CD4-positive, alpha-beta T cell (primary cell): ENCODE results near the gene DIS3L2. TPM values are rescaled to one million over a fixed set of nuclear protein-coding genes. Genes with fewer than 3 reads are reported as not detected.

Source experiments
- ATAC-seq: fragments of 200-7000 bp; cut with Tn5 transposase; one replicate; pipeline ENCODE4 v1.10.0; 2022; ENCODE audit warnings: mild to moderate bottlenecking; ENCODE audit not compliant: poor library complexity
- CTCF ChIA-PET: fragments of 350-600 bp; sonication (Branson Sonifier 250); formaldehyde crosslinking; loops from one replicate; lab custom pipeline; 2021; ENCODE audit warnings: antibody characterized with exemption, inconsistent platforms; lab: Charles Lee
- POLR2A ChIA-PET: fragments of 350-600 bp; sonication (Branson Sonifier 250); formaldehyde crosslinking; loops from one replicate; lab custom pipeline; 2021; ENCODE audit warnings: antibody characterized with exemption, inconsistent platforms; lab: Charles Lee
- DNase-seq, 14 experiments: peaks; one replicate each; pipeline ENCODE4 v3.0.0-alpha.2; 2013 to 2020; ENCODE audit warnings: mixed read lengths in 2 of 14
- H3K27ac ChIP-seq, 2 donors: one replicate each; pipeline versions ENCODE4 v1.5.1 to v1.7.0; 2013; ENCODE audit warnings: low read length in 2 of 2, low read depth in 1 of 2, mild to moderate bottlenecking in 1 of 2
- H3K27me3 ChIP-seq, 2 experiments: 1 replicate in 1 of 2; 2 replicates in 1 of 2; pipeline versions ENCODE4 v1.6.1 to v1.7.0; 2013; ENCODE audit warnings: low read length in 2 of 2, control low read depth in 1 of 2, mild to moderate bottlenecking in 1 of 2, moderate library complexity in 1 of 2; ENCODE audit not compliant: insufficient read depth in 2 of 2, control insufficient read depth in 1 of 2
- H3K36me3 ChIP-seq: one replicate; pipeline ENCODE4 v1.6.1; 2013; ENCODE audit warnings: low read length, control low read depth; ENCODE audit not compliant: insufficient read depth
- H3K4me1 ChIP-seq: one replicate; pipeline ENCODE4 v1.6.1; 2013; ENCODE audit warnings: low read length, control low read depth; ENCODE audit not compliant: insufficient read depth
- H3K4me3 ChIP-seq: one replicate; pipeline ENCODE4 v1.5.1; 2013; ENCODE audit warnings: mild to moderate bottlenecking, low read length, moderate library complexity
- H3K9me3 ChIP-seq, 2 experiments: 1 replicate in 1 of 2; 2 replicates in 1 of 2; pipeline versions ENCODE4 v1.6.1 to v1.7.0; 2013; ENCODE audit warnings: low read length in 2 of 2, mild to moderate bottlenecking in 2 of 2, control low read depth in 1 of 2, moderate library complexity in 1 of 2; ENCODE audit not compliant: control insufficient read depth in 1 of 2, insufficient read depth in 1 of 2
- H3K27ac Mint-ChIP-seq: one replicate; pipeline ENCODE4 v1.8.0; 2020; ENCODE audit warnings: mixed read lengths
- H3K27me3 Mint-ChIP-seq: one replicate; pipeline ENCODE4 v1.8.0; 2021; ENCODE audit warnings: mixed read lengths
- H3K36me3 Mint-ChIP-seq: one replicate; pipeline ENCODE4 v1.8.0; 2021; ENCODE audit warnings: low read depth, mixed read lengths
- H3K4me1 Mint-ChIP-seq: one replicate; pipeline ENCODE4 v1.8.0; 2021; ENCODE audit warnings: low read depth, mixed read lengths
- H3K4me3 Mint-ChIP-seq: one replicate; pipeline ENCODE4 v1.8.0; 2020; ENCODE audit warnings: mild to moderate bottlenecking, mixed read lengths
- H3K9me3 Mint-ChIP-seq: one replicate; pipeline ENCODE4 v1.8.0; 2020; ENCODE audit warnings: mixed read lengths
- CTCF ChIP-seq: fragments of 200-600 bp; IDR thresholded peaks from one replicate; pipeline ENCODE4 v1.8.0; 2022; ENCODE audit warnings: antibody characterized with exemption, mild to moderate bottlenecking
- intact Hi-C, 2 experiments: fragments of 100-400 bp; cut with DNase I in 1 of 2; cut with micrococcal nuclease in 1 of 2; formaldehyde crosslinking; loops; one replicate each; pipeline versions ENCODE4 v1.15.1 to v1.9.0; 2023 to 2025; cut with DNase I, micrococcal nuclease
- total RNA-seq, 174 experiments: library from RNA in 2 of 174; stranded (reverse) in 2 of 174; gene quantifications; one replicate each; pipeline ENCODE4 v1.2.3 and lab custom pipeline; 2021 to 2026

Gene DIS3L2
- total RNA-seq, 2 experiments from 2014 or later = 59.8 to 62.9 TPM

DNA sequence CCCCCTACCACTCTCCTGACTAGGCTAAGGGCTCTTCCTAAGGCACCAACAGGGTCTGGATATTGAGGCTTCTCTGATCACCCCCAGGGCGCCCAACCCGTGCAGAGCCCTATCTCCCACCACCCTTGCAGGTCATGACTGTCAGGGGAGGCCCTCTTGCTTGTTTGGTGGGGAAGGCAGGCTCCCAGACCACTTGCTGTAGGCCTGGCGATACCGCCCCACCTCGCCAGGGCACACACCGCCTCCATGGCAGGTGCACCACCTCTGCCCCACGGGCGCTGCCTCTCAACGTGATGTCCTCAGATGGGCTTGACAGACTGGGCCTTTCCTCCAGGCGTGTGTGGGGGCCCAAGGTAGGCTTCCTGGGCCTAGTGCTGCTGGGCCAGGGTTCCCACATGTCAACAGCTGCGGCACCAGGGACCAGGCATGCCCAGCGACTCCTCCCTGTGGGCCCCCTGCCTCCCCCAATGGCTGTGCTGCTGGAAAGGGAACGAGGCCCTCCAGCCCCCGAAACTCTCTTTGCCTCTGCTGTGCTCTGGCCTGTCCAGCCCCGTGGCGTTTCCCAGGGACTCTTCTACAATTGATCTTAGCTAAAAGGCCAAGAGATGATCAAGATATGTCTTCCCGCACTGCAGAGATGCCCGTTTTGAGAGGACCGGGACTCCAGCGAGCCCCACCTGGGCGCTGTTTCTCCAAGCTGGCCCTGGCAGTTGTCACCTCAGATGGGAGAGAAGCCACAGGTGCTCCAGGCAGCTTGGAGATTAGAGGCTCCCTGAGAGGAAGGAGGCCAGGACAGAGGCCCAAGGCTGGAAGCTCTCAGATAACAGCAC is 42.8 kb upstream of the DIS3L2 start:
- no peak for TF ChIP-seq CTCF
- POLR2A ChIA-PET = no interaction called here

GRCh38 chr2:231919341-231920035 is 42.0 kb upstream of the DIS3L2 start:
- H3K4me1 ChIP-seq = no peaks in the 10 kb centered on the region
- no peak overlapping the region for H3K27ac ChIP-seq
- H3K27me3 ChIP-seq = peaks cover 12 to 15% of the 10 kb centered on the region in 2 experiments
- Mint-ChIP-seq H3K9me3 (no peaks in the 10 kb centered on the region), H3K4me3 (no peak overlapping the region), H3K27me3 (peaks cover 18% of the 10 kb centered on the region), H3K36me3 (no peaks in the 10 kb centered on the region), H3K4me1 (no peaks in the 10 kb centered on the region), H3K27ac (no peak overlapping the region)
- H3K9me3 ChIP-seq = no peaks in the 10 kb centered on the region
- no peak overlapping the region for H3K4me3 ChIP-seq
- no peaks in the 10 kb centered on the region for H3K36me3 ChIP-seq
- TF ChIP-seq CTCF = no peak
- DNase-seq (no peak), ATAC-seq (no peak)
- CTCF ChIA-PET = no interaction called here
- intact Hi-C loops = loop anchor here in 1 of 2 experiments (10.0 kb wide), 1 partner anchor 605 kb away; the partner anchor contains the start of genes CHRND and PRSS56
- POLR2A ChIA-PET = no interaction called here

More for the DNA sequence above, 42.8 kb upstream of the DIS3L2 start:
- Histone ChIP-seq H3K4me3 (no peak overlapping the region), H3K4me1 (no peaks in the 10 kb centered on the region), H3K27me3 (peaks cover 5 to 9% of the 10 kb centered on the region in 2 experiments), H3K9me3 (no peaks in the 10 kb centered on the region), H3K27ac (no peak overlapping the region), H3K36me3 (no peaks in the 10 kb centered on the region)
- intact Hi-C loops = no loop called here
- Mint-ChIP-seq H3K36me3 (no peaks in the 10 kb centered on the region), H3K4me3 (no peak overlapping the region), H3K4me1 (no peaks in the 10 kb centered on the region), H3K27me3 (peaks cover 10% of the 10 kb centered on the region), H3K27ac (no peak overlapping the region), H3K9me3 (no peaks in the 10 kb centered on the region)
- DNase-seq = no peak
- CTCF ChIA-PET = no interaction called here
- no peak for ATAC-seq

- ATAC-seq (no peak), DNase-seq (no peak)
- CTCF ChIA-PET = no interaction called here
- POLR2A ChIA-PET = no interaction called here
- peaks cover 19 to 22% of the 10 kb centered on the region in 2 experiments for H3K27me3 ChIP-seq
- H3K9me3 ChIP-seq = no peaks in the 10 kb centered on the region
- peaks cover 25% of the 10 kb centered on the region for H3K27me3 Mint-ChIP-seq
- H3K4me3 ChIP-seq = no peak overlapping the region
- no peak for TF ChIP-seq CTCF
- no peaks in the 10 kb centered on the region for H3K9me3 Mint-ChIP-seq
- H3K4me1 Mint-ChIP-seq = no peaks in the 10 kb centered on the region
- no peak overlapping the region for H3K27ac Mint-ChIP-seq
- H3K36me3 Mint-ChIP-seq = no peaks in the 10 kb centered on the region
- intact Hi-C loops = loop anchor here in 1 of 2 experiments (10.0 kb wide), 1 partner anchor 604 kb away; the partner anchor contains the start of genes CHRND and PRSS56
- no peak overlapping the region for H3K27ac ChIP-seq
- no peaks in the 10 kb centered on the region for H3K36me3 ChIP-seq
- H3K4me3 Mint-ChIP-seq = no peak overlapping the region
- peaks cover 6% of the 10 kb centered on the region for H3K4me1 ChIP-seq
These were observed 41.1 kb upstream of the DIS3L2 start for GRCh38 chr2:231920366-231920765.
